HG02642 (cell line): ENCODE results near the gene FOSL1.
A peak's percentile ranks its signal among the peaks of the same experiment; 100 is the strongest.
"Not testable (repeated sequence)": the region's sequence is repeated elsewhere in the genome, so short reads cannot be mapped to it uniquely, and the experiment has no call there.

Experiments
- ATAC-seq: cut with Tn5 transposase; IDR thresholded peaks from one replicate; pipeline ENCODE4 v1.9.1; 2021; ENCODE audit warnings: mild to moderate bottlenecking; ENCODE audit not compliant: unreplicated experiment, poor library complexity

FOSL1 gene

GRCh38 chr11:65898656-65899355, 1.4 kb downstream of the FOSL1 start:
- no peak for ATAC-seq

- ATAC-seq = no peak
These were observed 3.1 kb downstream of the FOSL1 start for GRCh38 chr11:65897020-65897471.

- no peak for ATAC-seq
These were observed 3.9 kb downstream of the FOSL1 start for GRCh38 chr11:65896034-65896999.

GRCh38 chr11:65895482-65895981, 4.7 kb downstream of the FOSL1 start:
- no peak for ATAC-seq

GRCh38 chr11:65894034-65894591, 6.1 kb downstream of the FOSL1 start:
- ATAC-seq = no peak

GRCh38 chr11:65892661-65893317, 7.4 kb downstream of the FOSL1 start:
- no peak for ATAC-seq

- ATAC-seq = not testable (repeated sequence)
These were observed 8.0 kb downstream of the FOSL1 start for GRCh38 chr11:65892137-65892540.

- ATAC-seq = no peak
These were observed 8.7 kb downstream of the FOSL1 start for GRCh38 chr11:65891219-65892136.

GRCh38 chr11:65890324-65891218, 9.6 kb downstream of the FOSL1 start, which contains the start of gene CCDC85B:
TSS of gene CCDC85B (plus strand) at chr11:65890673. CDS start at chr11:65890784, 111 bp downstream.
- ATAC-seq = peak; percentile 62

- peak; percentile 55 for ATAC-seq
These were observed 11.9 kb downstream of the FOSL1 start, which contains the start of gene FIBP for GRCh38 chr11:65888163-65888814. TSS of gene FIBP (minus strand) at chr11:65888471. CDS start at chr11:65888418, 53 bp downstream.

- ATAC-seq = peak; percentile 3
These were observed 12.4 kb downstream of the FOSL1 start for GRCh38 chr11:65887723-65888162.

- no peak for ATAC-seq
These were observed 13.1 kb downstream of the FOSL1 start for GRCh38 chr11:65886826-65887722.

GRCh38 chr11:65885808-65886536, 14.2 kb downstream of the FOSL1 start:
- ATAC-seq = no peak

- ATAC-seq = no peak
These were observed 15.0 kb downstream of the FOSL1 start for GRCh38 chr11:65885231-65885630.

GRCh38 chr11:65884716-65885092, 15.5 kb downstream of the FOSL1 start:
- ATAC-seq = no peak
